ENCODE results near the gene FLVCR2. TPM values are rescaled to one million over a fixed set of nuclear protein-coding genes. Genes with fewer than 3 reads are reported as not detected.

Gene FLVCR2
- total RNA-seq, 1 experiment from 2014 or later, result 1.8 TPM

- H3K4me3 ChIP-seq (ENCODE audit: low read length), result no peak overlapping the region
- no peak overlapping the region for H2AFZ ChIP-seq (ENCODE audit: low read length)
- TF ChIP-seq EZH2phosphoT487 (IDR thresholded peaks at IDR 0.05; ENCODE audit: borderline replicate concordance, low read length), result no peak
- TF ChIP-seq, protein P1, sequence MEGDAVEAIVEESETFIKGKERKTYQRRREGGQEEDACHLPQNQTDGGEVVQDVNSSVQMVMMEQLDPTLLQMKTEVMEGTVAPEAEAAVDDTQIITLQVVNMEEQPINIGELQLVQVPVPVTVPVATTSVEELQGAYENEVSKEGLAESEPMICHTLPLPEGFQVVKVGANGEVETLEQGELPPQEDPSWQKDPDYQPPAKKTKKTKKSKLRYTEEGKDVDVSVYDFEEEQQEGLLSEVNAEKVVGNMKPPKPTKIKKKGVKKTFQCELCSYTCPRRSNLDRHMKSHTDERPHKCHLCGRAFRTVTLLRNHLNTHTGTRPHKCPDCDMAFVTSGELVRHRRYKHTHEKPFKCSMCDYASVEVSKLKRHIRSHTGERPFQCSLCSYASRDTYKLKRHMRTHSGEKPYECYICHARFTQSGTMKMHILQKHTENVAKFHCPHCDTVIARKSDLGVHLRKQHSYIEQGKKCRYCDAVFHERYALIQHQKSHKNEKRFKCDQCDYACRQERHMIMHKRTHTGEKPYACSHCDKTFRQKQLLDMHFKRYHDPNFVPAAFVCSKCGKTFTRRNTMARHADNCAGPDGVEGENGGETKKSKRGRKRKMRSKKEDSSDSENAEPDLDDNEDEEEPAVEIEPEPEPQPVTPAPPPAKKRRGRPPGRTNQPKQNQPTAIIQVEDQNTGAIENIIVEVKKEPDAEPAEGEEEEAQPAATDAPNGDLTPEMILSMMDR (conservative IDR thresholded peaks at IDR 0.05; ENCODE audit: low read depth, low read length), result no peak
- TF ChIP-seq EZH2 (IDR thresholded peaks at IDR 0.05; ENCODE audit: low read length, unreplicated experiment), result no peak
- BruUV-seq (replicated peaks), result no TSS peak
- no peak overlapping the region for H3K4me2 ChIP-seq (ENCODE audit: low read length)
- no peak overlapping the region for H3K9ac ChIP-seq (ENCODE audit: low read length)
- H3K9me3 ChIP-seq (ENCODE audit: low read length), result no peaks in the 10 kb centered on the region
- DNase-seq, result no peak
- no peaks in the 10 kb centered on the region for H3K9me2 ChIP-seq (replicated peaks; ENCODE audit: low read length)
- ATAC-seq, result no peak
- no peak overlapping the region for H3K27ac ChIP-seq (ENCODE audit: low read length)
- no peaks in the 10 kb centered on the region for H3F3A ChIP-seq (ENCODE audit: low read length, unreplicated experiment)
- H3K79me2 ChIP-seq (ENCODE audit: low read length), result no peaks in the 10 kb centered on the region
- ChIA-PET CTCF (no interaction called here), POLR2A (ENCODE audit: unreplicated experiment) (no interaction called here)
- no peaks in the 10 kb centered on the region for H4K20me1 ChIP-seq (ENCODE audit: low read length)
- H3K4me1 ChIP-seq (ENCODE audit: insufficient read depth, low read length), result peaks cover 46% of the 10 kb centered on the region
- H3K36me3 ChIP-seq (ENCODE audit: low read depth, low read length), result peaks cover 22% of the 10 kb centered on the region; the same call in 1 of the 2 replicates
- H3K27me3 ChIP-seq (ENCODE audit: low read length), result no peaks in the 10 kb centered on the region
- intact Hi-C loops (cut with micrococcal nuclease), result loop anchor here (10.0 kb wide), 1 partner anchor 346 kb away; no protein-coding TSS in a partner anchor
Observed at GRCh38 chr14:75650253-75651058, 72.0 kb downstream of the FLVCR2 start.

GRCh38 chr14:75653563-75653962 is 75.1 kb downstream of the FLVCR2 start:
- TF ChIP-seq EZH2 (IDR thresholded peaks at IDR 0.05; ENCODE audit: low read length, unreplicated experiment), result no peak
- TF ChIP-seq, protein P1 (conservative IDR thresholded peaks at IDR 0.05; ENCODE audit: low read depth, low read length), result no peak
- TF ChIP-seq EZH2phosphoT487 (IDR thresholded peaks at IDR 0.05; ENCODE audit: borderline replicate concordance, low read length), result no peak
- H3F3A ChIP-seq (ENCODE audit: low read length, unreplicated experiment), result no peaks in the 10 kb centered on the region
- no peaks in the 10 kb centered on the region for H3K9me2 ChIP-seq (replicated peaks; ENCODE audit: low read length)
- ATAC-seq, result no peak
- no peaks in the 10 kb centered on the region for H3K9me3 ChIP-seq (ENCODE audit: low read length)
- DNase-seq, result no peak
- POLR2A ChIA-PET (ENCODE audit: unreplicated experiment), result interaction anchor here (0.6 kb wide), 1 partner anchor 76 kb away, joined by 3 read pairs; no protein-coding TSS in a partner anchor
- CTCF ChIA-PET, result interaction anchor here (0.7 to 1.8 kb wide), 2 partner anchors 76 to 181 kb away, joined by 3 to 30 read pairs; partner anchors contain the start of gene FLVCR2
- H3K9ac ChIP-seq (ENCODE audit: low read length), result no peak overlapping the region
- peaks cover 18% of the 10 kb centered on the region for H3K4me1 ChIP-seq (ENCODE audit: insufficient read depth, low read length)
- H2AFZ ChIP-seq (ENCODE audit: low read length), result no peak overlapping the region
- no peaks in the 10 kb centered on the region for H3K27me3 ChIP-seq (ENCODE audit: low read length)
- no peaks in the 10 kb centered on the region for H4K20me1 ChIP-seq (ENCODE audit: low read length)
- intact Hi-C loops (cut with micrococcal nuclease), result loop anchor here (10.0 kb wide), 1 partner anchor 349 kb away; no protein-coding TSS in a partner anchor
- BruUV-seq (replicated peaks), result no TSS peak
- H3K4me3 ChIP-seq (ENCODE audit: low read length), result no peak overlapping the region
- no peak overlapping the region for H3K27ac ChIP-seq (ENCODE audit: low read length)
- peaks cover 30% of the 10 kb centered on the region; the same call in 1 of the 2 replicates for H3K36me3 ChIP-seq (ENCODE audit: low read depth, low read length)
- H3K79me2 ChIP-seq (ENCODE audit: low read length), result peaks cover 3% of the 10 kb centered on the region; the same call in 1 of the 2 replicates
- no peak overlapping the region for H3K4me2 ChIP-seq (ENCODE audit: low read length)

All from PC-3 (cell line).